HL-60 (cell line): Measurements from ENCODE around the gene ABCD3.
"Not testable (repeated sequence)": the region's sequence is repeated elsewhere in the genome, so short reads cannot be mapped to it uniquely, and the experiment has no call there.

Source experiments
- DNase-seq, 2 experiments: peaks; one replicate each; pipeline ENCODE4 v3.0.0-alpha.2; 2010 to 2020; ENCODE audit warnings: low read depth in 1 of 2, low spot score in 1 of 2
- H3K27ac ChIP-seq: fragments of 250-450 bp; sonication (Bioruptor Pico); replicated peaks from 2 replicates; pipeline ENCODE4 v1.5.1; 2020; ENCODE audit warnings: mild to moderate bottlenecking, moderate library complexity
- H3K27me3 ChIP-seq: fragments of 250-450 bp; sonication (Bioruptor Pico); 2 replicates; pipeline ENCODE4 v1.5.1; 2021; ENCODE audit warnings: mild to moderate bottlenecking, moderate library complexity; ENCODE audit not compliant: insufficient read depth, poor library complexity, severe bottlenecking
- H3K4me3 ChIP-seq: replicated peaks from 2 replicates; pipeline ENCODE4 v1.5.1; 2011; ENCODE audit warnings: mild to moderate bottlenecking, control low read depth, low read length; ENCODE audit not compliant: insufficient read depth
- GABPA ChIP-seq: IDR thresholded peaks from 2 replicates; pipeline ENCODE4 v1.6.1; 2012; ENCODE audit warnings: low read depth
- POLR2AphosphoS5 ChIP-seq: IDR thresholded peaks from 2 replicates; pipeline ENCODE4 v1.6.1; 2012; ENCODE audit warnings: low read depth
- REST ChIP-seq: IDR thresholded peaks from 2 replicates; pipeline ENCODE4 v1.6.1; 2012; ENCODE audit warnings: low read depth; ENCODE audit not compliant: insufficient replicate concordance
- SPI1 ChIP-seq: IDR thresholded peaks from 2 replicates; pipeline ENCODE4 v1.6.1; 2012; ENCODE audit warnings: low read depth, mild to moderate bottlenecking, borderline replicate concordance
- TF ChIP-seq, protein P1 (sequence below): IDR thresholded peaks from one replicate; pipeline ENCODE4 v1.5.1; 2011; ENCODE audit warnings: low read length, control low read depth, inconsistent platforms; ENCODE audit not compliant: insufficient read depth

Gene ABCD3

DNA sequence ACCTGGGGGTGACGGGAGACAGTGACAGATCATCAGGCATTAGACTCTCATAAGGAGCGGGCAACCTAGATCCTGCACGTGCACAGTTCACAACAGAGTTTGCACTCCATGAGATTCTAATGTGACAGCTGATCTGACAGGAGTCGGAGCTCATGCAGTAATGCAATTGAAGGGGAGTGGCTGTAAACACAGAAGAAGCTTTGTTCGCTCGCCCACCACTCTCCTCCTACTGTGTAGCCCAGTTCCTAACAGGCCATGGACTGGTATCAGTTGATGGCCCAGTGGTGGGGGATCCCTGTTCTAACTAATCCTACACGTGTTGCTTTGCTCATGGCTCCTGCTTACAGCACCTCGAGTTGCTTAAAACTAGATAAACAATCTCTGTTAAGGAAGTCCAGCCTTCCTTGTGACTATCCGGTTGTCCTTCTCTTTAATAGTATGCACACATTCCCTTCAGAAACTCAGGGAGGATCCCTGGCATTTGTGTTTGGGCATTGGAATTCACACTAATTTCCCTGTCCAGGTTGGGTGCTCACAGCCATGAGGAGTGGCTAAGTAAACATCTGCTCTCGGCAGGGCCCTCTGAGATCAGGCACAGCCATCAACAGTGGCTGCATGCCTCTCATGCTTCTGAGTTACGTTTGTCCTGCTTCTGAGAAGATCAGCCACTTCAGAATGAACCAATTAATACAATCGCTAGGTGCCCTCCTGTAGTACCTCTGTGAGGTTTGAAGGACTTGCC is 144.5 kb downstream of the ABCD3 start:
- no peak overlapping the region for H3K27ac ChIP-seq

DNA sequence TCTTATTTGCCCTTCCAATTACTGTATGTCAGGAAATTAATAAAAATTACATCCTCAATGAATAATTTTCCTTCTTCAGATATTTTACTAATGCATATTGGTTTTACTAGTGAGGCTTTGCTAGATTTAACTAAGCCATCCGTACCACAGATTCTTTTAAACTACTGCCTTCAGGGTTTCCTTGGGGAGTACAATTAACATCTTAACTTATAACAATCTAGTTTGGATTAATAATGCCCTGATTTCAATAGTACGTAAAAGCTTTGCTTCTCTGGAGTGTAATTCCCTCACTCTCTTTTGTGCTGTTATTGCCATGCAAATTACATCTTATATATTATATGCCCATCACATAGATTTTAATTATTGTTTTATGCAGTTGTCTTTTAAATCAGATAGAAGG is 147.7 kb downstream of the ABCD3 start:
- TF ChIP-seq REST (no peak), GABPA (no peak), POLR2AphosphoS5 (no peak), SPI1 (no peak)
- TF ChIP-seq, protein P1, sequence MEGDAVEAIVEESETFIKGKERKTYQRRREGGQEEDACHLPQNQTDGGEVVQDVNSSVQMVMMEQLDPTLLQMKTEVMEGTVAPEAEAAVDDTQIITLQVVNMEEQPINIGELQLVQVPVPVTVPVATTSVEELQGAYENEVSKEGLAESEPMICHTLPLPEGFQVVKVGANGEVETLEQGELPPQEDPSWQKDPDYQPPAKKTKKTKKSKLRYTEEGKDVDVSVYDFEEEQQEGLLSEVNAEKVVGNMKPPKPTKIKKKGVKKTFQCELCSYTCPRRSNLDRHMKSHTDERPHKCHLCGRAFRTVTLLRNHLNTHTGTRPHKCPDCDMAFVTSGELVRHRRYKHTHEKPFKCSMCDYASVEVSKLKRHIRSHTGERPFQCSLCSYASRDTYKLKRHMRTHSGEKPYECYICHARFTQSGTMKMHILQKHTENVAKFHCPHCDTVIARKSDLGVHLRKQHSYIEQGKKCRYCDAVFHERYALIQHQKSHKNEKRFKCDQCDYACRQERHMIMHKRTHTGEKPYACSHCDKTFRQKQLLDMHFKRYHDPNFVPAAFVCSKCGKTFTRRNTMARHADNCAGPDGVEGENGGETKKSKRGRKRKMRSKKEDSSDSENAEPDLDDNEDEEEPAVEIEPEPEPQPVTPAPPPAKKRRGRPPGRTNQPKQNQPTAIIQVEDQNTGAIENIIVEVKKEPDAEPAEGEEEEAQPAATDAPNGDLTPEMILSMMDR: no peak

More for the DNA sequence above, 144.5 kb downstream of the ABCD3 start:
- no peaks in the 10 kb centered on the region for H3K27me3 ChIP-seq
- no peak for DNase-seq
- H3K4me3 ChIP-seq: no peak overlapping the region
- TF ChIP-seq SPI1: no peak
- no peak for TF ChIP-seq REST
- TF ChIP-seq POLR2AphosphoS5: no peak
- TF ChIP-seq, protein P1: no peak
- TF ChIP-seq GABPA: no peak

GRCh38 chr1:94566436-94566835 is 148.2 kb downstream of the ABCD3 start:
- H3K27ac ChIP-seq, DNase-seq, H3K4me3 ChIP-seq, H3K27me3 ChIP-seq: not testable (repeated sequence)

More for the DNA sequence above, 147.7 kb downstream of the ABCD3 start:
- DNase-seq: no peak
- Histone ChIP-seq H3K27me3 (no peaks in the 10 kb centered on the region), H3K27ac (no peak overlapping the region), H3K4me3 (no peak overlapping the region)

DNA sequence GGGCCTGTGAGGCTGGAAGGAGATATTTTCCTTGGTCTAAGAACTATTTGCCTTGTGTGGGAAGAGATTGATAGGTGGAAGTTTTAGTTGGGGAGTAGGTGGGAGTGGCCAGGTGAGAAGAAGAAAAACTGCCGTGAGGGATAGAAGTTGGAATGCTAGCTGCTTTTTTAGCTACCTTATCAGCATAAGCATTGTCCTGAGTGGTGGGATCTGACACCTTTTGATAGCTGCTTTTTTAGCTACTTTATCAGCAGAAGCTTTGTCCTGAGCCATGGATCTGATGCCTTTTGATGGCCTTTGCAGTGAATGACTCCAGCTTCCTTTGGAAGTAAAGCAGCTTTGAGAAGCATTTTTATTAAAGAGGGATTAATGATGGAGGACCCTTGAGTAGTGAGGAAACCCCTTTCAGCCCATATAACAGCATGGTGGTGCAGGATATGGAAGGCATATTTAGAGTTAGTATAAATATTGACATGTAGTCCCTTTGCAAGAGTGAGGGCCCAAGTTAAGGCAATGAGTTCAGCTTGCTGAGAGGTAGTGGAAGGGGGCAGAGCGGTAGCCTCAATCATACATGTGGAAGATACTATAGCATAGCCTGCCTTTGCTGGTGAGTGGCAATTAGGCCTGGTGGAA is 149.9 kb downstream of the ABCD3 start:
- H3K27me3 ChIP-seq, H3K4me3 ChIP-seq: not testable (repeated sequence)

More for the DNA sequence above, 149.9 kb downstream of the ABCD3 start:
- not testable (repeated sequence) for DNase-seq, H3K27ac ChIP-seq
